H4 (cell line): ENCODE results near the gene CLECL1. TPM values are rescaled to one million over a fixed set of nuclear protein-coding genes. Genes with fewer than 3 reads are reported as not detected.
"Not testable (repeated sequence)": the region's sequence is repeated elsewhere in the genome, so short reads cannot be mapped to it uniquely, and the experiment has no call there.

Experiments used
- DNase-seq: peaks from one replicate; pipeline ENCODE4 v3.0.0-alpha.2; 2015; ENCODE audit warnings: low spot score
- total RNA-seq: library from RNA; depleted of rRNA; stranded (reverse); fragments of >200 nt; shearing (Covaris generic); gene quantifications from 2 replicates; pipeline ENCODE4 v1.2.3, GENCODE V29; 2014; rRNA removed

Gene CLECL1
- total RNA-seq, 1 experiment from 2014 or later = not detected

DNA sequence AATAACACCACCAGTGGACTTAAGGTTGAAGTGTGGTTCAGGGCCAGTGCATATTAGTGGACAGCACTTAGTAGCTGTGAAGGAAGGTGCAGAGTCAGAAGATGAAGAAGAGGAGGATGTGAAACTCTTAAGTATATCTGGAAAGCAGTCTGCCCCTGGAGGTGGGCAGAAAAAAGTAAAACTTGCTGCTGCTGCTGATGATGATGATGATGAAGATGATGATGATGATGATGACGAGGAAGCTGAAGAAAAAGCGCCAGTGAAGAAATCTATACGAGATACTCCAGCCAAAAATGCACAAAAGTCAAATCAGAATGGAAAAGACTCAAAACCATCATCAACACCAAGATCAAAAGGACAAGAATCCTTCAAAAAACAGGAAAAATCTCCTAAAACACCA lies 37.2 kb downstream of the CLECL1 start:
- DNase-seq = not testable (repeated sequence)

DNA sequence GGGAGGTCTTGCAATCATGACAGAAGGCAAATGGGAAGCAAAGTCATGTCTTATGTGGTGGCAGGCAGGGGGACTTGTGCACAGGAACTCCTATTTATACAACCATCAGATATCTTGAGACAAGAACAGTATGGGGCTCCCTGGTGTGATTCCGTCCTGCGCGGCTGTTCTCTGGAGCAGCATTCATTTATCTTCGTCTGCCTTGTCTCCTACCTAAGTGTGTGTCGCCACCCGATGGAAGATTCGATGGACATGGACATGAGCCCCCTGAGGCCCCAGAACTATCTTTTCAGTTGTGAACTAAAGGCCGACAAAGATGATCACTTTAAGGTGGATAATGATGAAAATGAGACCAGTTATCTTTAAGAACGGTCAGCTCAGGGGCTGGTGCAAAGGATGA lies 37.7 kb downstream of the CLECL1 start:
- not testable (repeated sequence) for DNase-seq

DNA sequence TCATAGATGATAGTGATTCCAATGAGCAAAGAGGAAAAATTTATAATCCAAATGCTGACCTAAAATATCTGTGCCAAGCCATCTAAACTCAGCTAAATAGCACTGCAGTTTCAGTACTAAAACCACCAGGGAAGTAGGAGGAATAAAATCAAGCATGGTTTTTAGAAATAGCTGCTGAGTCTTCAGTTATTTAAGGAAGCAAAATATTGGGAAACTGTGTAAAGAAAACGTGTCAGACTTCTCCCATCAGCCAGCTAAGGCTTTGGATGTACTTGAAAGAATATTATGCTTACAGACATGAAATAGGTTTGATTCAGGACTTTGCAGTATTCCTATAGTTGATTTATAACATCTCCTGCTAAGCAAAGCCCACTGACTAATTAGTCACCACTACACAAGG lies 38.7 kb downstream of the CLECL1 start:
- DNase-seq = no peak

DNA sequence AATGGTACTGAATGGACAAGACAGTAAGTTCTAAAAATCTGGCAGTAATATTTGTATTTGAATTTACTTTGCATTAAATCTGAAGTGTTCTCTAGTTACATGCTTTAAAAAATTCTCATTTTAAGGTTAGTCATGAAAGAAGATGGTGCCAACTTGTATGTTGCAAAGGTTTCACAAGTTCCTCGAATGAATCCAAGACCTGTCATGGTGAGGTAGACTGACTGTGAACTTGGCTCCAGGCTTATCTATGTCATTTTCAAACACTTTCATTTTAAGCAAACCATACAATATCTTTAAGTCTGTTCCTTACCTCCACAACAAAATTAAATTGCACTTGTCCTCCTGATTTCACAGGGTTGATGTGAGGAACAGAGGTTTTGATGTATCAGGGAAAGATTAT lies 40.0 kb downstream of the CLECL1 start:
- DNase-seq = no peak

DNA sequence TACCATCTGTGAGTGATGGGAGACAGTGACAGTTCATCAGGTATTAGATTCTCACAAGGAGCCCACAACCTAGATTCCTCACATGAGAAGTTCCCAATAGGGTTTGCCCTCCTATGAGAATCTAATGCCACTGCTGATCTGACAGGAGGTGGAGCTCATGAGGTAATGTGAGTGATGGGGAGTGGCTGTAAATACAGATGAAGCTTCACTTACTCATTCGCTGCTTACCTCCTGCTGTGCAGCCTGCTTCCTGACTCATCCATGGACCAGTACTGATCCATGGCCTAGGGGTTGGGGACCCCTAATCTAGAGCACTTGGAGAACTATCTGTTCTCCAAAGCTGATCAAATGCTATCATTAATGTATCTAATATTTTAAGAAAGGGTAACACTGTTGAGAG lies 45.7 kb downstream of the CLECL1 start:
- DNase-seq = peak; percentile 39

DNA sequence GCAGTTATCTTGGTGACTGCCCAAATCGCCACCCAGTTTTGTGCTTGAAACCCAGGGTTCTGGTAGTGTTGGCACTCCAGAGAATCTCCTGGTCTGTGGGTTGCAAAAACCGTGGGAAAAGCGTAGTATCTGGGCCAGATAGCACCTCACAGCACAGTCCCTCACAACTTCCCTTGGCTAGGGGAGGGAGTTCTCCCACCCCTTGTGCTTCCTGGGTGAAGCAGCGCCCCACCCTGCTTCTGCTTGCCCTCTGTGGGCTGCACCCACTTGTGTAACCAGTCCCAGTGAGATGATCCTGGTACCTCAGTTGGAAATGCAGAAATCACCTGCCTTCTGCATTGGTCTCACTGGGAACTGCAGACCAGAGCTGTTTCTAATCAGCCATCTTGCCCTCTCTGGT lies 47.0 kb downstream of the CLECL1 start:
- no peak for DNase-seq

DNA sequence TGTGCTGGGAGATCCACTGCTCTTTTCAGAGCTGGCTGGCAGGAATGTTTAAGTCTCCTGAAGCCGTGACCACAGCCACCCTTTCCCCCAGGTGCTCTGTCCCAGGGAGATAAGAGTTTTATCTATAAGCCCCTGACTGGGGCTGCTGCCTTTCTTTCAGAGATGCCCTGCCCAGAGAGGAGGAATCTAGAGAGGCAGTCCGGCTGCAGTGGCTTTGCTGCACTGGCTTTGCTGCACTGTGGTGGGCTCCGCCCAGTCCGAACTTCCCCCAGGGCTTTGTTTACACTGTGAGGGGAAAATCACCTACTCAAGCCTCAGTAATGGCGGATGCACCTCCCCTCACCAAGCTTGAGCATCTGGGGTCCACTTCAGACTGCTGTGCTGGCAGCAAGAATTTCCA lies 47.5 kb downstream of the CLECL1 start:
- DNase-seq = not testable (repeated sequence)

DNA sequence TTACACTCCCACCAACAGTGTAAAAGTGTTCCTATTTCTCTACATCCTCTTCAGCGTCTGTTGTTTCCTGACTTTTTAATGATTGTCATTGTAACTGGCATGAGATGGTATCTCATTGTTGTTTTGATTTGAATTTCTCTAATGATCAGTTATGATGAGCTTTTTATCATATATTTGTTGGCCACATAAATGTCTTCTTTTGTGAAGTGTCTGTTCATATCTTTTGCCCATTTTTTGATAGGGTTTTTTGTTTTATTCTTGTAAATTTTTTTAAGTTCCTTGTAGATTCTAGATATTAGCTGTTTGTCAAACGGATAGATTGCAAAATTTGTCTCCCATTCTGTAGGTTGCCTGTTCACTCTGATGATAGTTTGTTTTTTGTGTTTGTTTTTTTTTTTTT lies 49.9 kb downstream of the CLECL1 start:
- DNase-seq = not testable (repeated sequence)

DNA sequence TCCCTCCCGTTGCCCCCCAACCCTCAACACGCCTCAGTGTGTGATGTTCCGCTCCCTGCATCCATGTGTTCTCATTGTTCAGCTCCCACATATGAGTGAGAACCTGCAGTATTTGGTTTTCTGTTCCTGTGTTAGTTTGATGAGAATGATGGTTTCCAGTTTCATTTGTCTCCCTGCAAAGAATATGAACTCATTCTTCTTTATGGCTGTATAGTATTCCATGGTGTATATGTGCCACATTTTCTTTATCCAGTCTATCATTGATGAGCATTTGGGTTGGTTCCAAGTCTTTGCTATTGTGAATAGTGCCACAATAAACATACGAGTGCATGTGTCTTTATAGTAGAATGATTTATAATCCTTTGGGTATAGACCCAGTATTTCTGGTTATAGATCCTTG lies 50.4 kb downstream of the CLECL1 start:
- DNase-seq = not testable (repeated sequence)

DNA sequence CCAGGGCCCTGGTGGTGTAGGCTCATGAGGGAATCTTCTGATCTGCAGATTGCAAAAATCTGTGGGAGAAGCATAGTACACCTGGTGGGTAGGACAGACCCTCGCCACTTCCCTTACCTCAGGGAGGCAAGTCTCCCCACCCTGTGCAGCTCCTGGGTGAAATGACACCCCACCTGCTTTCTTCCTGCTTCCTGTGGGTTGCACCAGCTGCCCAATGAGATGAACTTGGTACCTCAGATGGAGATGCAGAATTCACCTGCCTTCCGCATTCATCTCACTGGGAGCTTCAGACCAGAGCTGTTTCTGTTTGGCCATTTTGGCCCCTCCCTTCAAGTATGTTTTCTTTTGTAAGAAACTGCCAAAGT lies 58.7 kb downstream of the CLECL1 start:
- DNase-seq = no peak

DNA sequence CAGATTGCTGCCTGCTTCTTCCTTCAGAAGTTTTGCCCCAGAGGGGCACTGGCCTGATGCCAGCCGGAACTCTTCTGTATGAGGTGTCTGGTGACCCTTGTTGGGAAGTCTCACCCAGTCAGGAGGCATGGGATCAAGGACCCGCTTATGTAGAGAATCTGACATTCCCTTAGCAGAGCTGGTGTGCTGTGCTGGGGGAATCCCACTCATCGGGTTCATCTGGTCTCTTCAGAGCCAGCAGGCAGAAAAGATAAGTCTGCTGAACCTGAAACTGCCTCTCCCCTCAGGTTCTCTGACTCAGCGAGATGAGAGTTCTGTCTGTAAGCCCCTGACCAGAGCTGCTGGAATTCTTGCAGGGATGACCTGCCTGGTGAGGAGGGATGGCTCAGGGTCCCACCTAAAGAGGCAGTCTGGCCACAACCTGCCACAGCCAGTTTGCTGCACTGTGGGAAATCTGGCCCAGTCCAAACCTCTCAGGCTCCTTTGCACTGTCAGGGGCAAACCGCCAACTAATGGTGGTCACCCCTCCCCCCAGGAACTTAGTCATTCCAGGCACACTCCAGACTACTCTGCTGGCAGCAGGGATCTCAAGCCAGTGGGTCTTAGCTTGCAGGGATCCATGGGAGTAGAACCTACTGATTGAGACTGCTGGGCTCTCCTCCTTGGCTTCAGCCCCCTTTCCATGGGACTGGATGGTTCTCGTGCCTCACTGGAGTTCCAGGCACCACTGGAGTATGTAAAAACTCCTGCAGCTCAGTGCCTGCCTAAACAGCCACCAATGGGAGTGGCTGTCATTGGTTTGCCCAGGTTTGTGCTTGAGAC lies 59.3 kb downstream of the CLECL1 start:
- peak; percentile 94 for DNase-seq

Other genes starting within 250 kb of the CLECL1 start
- gene KLRB1, start 125.2 kb downstream of the CLECL1 start, total RNA-seq = not detected in 2 replicates
- 1.7 and 6.6 TPM in 2 replicates for gene CLEC2D, start 63.4 kb downstream of the CLECL1 start, total RNA-seq
- not detected in 2 replicates for gene CD69, start 27.8 kb upstream of the CLECL1 start, total RNA-seq
- gene KLRF1, start 94.4 kb upstream of the CLECL1 start, total RNA-seq = 0.49 and 0.75 TPM in 2 replicates
- gene CLEC2B, start 136.3 kb upstream of the CLECL1 start, total RNA-seq = 32.7 and 68.8 TPM in 2 replicates
- gene KLRF2, start 148.4 kb upstream of the CLECL1 start, total RNA-seq = not detected in 2 replicates
- gene CLEC2A, start 199.3 kb upstream of the CLECL1 start, total RNA-seq = not detected in 2 replicates
- gene CLEC12A, start 238.3 kb upstream of the CLECL1 start, total RNA-seq = not detected in 2 replicates